Tibial nerve (tissue), 3 donors: Measurements from ENCODE around the gene MEPE.

Experiments
- CTCF ChIP-seq, 5 experiments: fragments of 200-600 bp in 3 of 5; fragments of 450-650 bp in 2 of 5; sonication (generic) in 3 of 5; IDR thresholded peaks; one replicate each; pipeline ENCODE4 v1.5.1; 2016 to 2019; ENCODE audit warnings: antibody characterized with exemption in 5 of 5, mild to moderate bottlenecking in 3 of 5, moderate library complexity in 2 of 5
- POLR2A ChIP-seq, 2 donors: fragments of 450-650 bp; IDR thresholded peaks; one replicate each; pipeline ENCODE4 v1.6.1; 2017; ENCODE audit warnings: antibody characterized with exemption in 2 of 2, mild to moderate bottlenecking in 2 of 2, moderate library complexity in 2 of 2

GRCh38 chr4:87844452-87844851 is 11.7 kb downstream of the MEPE start:
- TF ChIP-seq CTCF (IDR thresholded peaks at IDR 0.05) (no peak), POLR2A (IDR thresholded peaks at IDR 0.05) (no peak)
